ENCODE measurements around the gene NHLRC3.
"Not testable (repeated sequence)": the region's sequence is repeated elsewhere in the genome, so short reads cannot be mapped to it uniquely, and the experiment has no call there.

NHLRC3 gene

DNA sequence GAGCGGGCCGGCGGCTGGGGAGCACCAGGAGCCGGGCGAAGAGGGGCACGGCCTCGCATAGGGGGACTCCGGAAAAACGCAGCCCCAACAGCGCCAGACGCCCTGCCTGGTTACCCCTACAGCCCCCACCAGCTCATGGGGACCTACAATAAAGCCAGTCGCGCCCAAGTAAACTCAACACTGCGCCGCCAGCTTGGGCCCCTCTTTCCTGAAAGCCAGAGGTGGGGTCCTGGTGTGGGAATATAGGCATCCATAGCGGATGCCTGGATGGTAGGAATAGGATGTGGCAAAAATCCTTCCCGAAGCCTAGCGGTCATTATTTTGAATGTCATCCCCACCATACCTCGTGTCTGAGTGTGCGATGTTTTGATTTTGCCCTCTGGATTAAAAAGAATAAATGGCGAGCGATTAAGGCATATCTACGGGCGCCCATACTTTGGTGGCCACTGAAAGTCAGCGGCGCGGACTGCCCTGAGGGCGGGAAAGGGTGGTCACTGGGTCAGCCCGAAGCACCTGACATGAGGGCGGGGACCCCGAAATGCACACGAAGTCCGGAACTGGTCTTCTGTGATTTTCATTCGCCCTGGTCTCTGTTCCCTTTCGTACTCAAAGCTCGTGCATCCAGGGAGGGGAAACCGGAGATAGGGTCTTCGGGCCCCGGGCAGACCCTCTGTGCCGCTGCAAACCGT lies at the start of gene NHLRC3, which contains the start of gene PROSER1:
Gene NHLRC3, plus strand, starts transcription at position 577 of the 689 bp plus-strand sequence. CDS start 184 bp downstream, outside the sequence.
Gene PROSER1, minus strand, starts transcription at position 210 of the 689 bp plus-strand sequence. CDS start 847 bp downstream, outside the sequence.
- DNase-seq, result peak; percentile 86

DNA sequence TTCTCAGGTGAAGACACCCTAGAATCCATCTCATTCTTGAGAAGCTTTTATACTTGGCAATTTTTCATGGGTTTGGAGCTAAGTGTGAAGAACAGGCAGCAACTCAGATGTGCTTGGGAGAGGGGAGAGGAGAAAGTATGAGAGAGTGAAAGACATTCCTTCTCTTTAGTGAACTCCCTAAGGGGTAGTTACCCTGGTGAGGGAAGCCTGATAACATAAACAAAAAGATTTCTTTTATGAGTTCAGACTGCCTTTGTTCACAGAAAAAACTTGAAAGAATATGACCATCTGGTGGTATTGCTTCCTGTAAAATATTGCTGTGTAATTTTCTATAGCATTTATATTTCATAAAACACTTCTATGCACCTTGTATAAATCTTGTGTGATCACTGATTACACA lies 47.6 kb upstream of the NHLRC3 start, which contains the start of gene STOML3:
Gene STOML3, minus strand, starts transcription at position 139 of the 400 bp plus-strand sequence. Its CDS starts 110 bp downstream, at position 29.
- DNase-seq, result no peak

- no peak for DNase-seq
Observed at GRCh38 chr13:38993381-38993780, 44.9 kb upstream of the NHLRC3 start.

- DNase-seq, result no peak
Observed at GRCh38 chr13:38998739-38999138, 39.5 kb upstream of the NHLRC3 start.

GRCh38 chr13:39006371-39007111 lies 31.7 kb upstream of the NHLRC3 start:
- DNase-seq, result not testable (repeated sequence)

DNA sequence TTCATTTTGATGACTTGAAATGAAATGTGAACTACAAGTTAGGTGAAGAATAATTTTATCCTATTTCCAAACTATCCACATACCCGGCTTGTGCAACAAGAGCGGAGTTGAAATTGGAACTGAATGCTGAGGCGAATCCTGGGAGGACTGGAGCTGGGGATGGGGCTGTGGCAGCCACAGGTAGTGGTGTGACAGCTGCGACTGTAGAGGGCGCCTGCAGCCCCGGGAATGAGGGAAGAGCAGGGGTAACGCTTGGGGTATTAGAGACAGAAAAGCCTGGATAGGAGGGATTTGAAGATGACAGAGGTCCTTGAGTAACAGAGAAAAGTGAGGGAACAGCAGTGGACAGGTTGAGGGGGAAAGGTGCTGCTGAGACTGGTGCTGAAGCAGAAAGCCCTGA lies 25.6 kb upstream of the NHLRC3 start:
- DNase-seq, result no peak

- DNase-seq, result no peak
Observed at GRCh38 chr13:39013462-39013861, 24.8 kb upstream of the NHLRC3 start.

DNA sequence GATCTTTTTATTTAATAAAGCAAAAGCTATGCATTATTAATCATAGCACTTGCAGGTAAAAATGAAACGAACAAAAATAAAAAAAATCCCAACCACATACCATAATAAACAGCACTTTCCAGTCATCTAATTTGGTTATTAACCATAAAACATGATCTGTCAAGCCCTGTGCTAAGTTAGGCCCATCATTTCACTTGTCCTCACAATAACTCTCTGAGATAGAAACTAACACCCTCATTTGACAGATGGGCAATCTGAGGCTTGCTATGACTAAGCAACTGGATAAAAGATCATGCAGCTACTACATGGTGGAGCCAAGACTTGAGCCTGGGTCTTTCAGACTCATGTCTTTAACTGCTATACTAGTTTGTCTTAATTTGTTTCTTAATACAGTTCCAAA lies 22.2 kb upstream of the NHLRC3 start:
- no peak for DNase-seq

DNA sequence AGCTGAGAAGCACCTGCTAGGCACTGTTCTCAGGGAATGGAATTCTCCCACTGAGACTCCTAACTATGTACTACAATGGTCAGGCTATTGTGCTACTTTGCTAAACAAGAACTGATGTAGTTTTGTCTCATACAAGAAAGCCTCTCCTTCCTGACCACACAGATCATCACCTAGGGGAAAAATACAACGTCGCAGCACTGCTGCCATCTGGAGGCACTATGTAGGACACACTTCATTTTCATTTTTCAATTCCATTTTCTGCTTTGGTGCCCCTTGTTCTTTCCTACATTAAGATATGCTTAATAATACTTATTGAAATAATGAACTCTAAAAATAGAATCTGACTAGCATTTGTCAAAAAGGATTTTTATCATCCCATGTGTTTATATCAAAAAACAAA lies 21.5 kb upstream of the NHLRC3 start:
- no peak for DNase-seq

GRCh38 chr13:39020853-39021462 lies 17.3 kb upstream of the NHLRC3 start:
- no peak for DNase-seq

DNA sequence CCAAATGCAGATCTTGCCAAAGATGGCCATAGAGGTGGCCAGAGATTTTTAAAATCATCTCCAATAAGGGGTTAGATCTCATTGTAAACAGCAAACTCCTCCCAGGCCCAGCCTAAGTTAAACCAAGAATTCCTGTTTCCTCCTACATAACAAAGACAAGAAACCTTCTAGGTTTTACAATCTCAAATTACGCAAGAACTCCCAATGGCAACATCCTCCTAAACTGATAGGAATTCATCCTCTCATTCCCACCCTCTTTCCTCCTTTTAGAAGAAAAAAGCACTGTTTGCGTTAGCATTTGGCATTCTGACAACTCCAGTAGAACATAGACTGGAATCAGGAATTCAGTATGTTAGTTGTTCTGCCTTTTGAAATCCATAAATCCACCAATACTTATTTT lies 14.9 kb upstream of the NHLRC3 start:
- DNase-seq, result no peak

GRCh38 chr13:39023761-39024160 lies 14.5 kb upstream of the NHLRC3 start:
- no peak for DNase-seq

GRCh38 chr13:39025433-39025839 lies 12.8 kb upstream of the NHLRC3 start:
- DNase-seq, result no peak

- DNase-seq, result no peak
Observed at GRCh38 chr13:39032150-39032549, 6.1 kb upstream of the NHLRC3 start.

DNA sequence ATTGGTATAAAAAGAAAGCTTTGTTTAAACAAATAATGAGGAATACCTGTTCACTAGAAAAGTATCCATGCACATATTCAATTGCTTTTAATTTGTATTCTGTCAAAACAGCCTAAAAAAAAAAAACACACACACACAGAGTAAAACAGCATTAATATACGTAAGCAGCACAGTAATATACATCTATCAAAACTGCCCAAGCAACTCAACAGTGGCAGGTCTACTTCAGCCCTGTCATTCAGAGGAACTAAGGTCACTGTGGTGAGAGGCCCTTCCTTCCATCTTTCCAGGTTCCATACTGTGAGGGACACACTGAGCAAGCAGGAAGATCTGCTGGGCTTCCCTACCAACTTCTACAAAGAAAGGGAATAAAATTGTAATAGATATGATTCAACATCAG lies 4.2 kb upstream of the NHLRC3 start:
- no peak for DNase-seq

GRCh38 chr13:39035204-39035603 lies 3.1 kb upstream of the NHLRC3 start:
- no peak for DNase-seq

GRCh38 chr13:39035799-39036198 lies 2.5 kb upstream of the NHLRC3 start:
- no peak for DNase-seq

DNA sequence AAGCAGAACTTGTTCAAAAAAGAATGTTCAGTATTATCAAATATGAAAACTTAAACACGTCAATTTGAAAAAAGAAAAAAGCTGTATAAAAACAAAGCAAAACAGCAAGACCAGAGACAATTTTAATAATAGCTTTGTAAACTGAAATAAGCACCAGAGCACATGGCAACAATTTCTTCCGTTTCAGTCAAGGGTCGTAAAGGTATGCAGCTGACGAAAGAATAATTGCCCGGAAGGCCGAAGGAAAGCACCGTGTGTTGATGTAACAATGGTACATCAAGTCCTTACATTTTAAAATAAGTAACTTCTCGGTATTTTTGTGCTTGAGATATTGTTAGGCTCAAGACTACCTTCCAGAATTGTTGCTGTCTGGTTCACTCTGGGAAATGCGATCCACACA lies 2.0 kb upstream of the NHLRC3 start:
- DNase-seq, result no peak

DNA sequence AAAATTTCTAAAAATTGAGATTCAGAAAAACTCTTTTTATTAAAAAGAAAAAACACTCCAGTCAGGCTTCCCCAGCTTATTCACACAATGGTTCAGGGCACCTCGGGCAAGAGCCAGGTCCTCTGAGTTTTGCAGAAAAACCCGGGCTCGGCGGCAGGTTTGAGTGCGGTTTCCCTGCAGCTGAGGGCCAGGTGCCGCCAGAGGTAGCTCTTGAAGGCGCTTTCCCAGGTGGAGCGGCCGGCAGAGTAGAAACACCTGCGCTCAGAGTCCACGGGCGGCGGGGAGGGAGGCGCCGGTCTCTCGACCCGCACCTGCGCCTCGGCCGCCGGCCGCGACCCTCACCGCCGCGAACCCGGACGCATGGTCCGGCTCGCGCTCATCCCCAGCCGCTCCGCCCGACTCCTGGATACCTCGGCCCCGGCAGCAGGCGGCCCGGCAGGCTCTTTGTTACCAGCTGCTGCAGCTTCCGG lies 811 bp upstream of the NHLRC3 start:
- no peak for DNase-seq

DNA sequence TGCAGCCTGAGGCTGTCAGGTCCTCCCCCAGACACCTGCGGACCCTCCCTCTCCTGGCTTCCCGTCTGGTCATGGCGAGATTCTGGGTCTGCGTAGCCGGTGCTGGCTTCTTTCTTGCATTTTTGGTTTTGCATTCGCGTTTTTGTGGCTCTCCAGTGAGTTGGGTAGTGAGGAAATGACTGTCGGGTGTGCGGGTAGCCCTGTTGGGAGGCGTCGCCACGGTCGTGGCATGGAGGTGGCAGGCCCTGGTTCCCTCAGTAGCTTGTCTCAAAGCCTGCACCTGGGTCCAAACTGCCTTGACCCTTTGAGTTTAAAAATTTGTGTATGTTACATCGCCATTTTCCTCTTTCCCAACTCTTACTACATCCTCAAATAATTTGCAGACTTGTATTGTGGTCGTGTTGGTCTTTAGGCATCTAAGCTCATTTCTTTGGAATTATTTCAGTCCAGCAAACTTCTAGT lies 344 bp downstream of the NHLRC3 start:
- peak; percentile 40 for DNase-seq

DNA sequence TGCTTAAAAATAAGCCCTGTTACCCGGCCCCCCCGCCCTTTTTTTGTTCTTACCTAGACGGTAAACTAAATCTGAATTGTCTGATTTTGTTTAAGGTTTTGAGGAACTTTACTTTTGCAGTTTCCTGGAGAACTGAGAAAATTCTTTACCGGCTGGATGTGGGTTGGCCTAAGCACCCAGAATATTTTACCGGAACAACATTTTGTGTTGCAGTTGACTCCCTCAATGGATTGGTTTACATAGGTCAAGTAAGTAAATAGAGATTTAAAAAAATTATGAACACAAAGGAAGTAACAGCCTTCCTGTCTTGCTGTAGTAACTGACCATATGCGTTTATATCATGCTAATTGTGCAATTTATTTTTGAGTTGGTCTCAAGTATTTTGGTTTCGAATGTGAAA lies 785 bp downstream of the NHLRC3 start:
- no peak for DNase-seq

DNA sequence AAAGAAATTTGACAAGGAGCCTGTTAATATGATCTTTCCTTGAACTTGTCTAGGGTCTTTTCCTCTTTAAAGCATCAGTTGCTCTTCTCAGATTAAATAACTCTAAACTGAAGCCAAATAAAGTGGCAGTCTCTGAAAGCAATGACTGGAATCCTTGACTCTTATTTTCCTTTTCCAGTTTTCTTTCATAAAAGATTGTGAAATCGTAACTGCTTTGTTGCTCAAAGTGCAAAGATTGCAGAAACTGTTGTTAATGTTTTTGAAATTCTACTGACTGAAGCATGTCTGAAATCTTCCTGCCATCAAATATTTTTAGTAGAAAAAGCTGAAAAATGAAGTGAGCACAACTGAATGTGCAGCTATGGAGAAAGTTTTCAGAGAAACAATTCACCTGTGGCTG lies 1.9 kb downstream of the NHLRC3 start:
- no peak for DNase-seq

- no peak for DNase-seq
Observed at GRCh38 chr13:39044536-39044935, 6.3 kb downstream of the NHLRC3 start.

- no peak for DNase-seq
Observed at GRCh38 chr13:39047560-39047959, 9.3 kb downstream of the NHLRC3 start.
